Heart right ventricle (tissue), 16 donors: ENCODE data around the gene SPATA17. TPM values are rescaled to one million over a fixed set of nuclear protein-coding genes. Genes with fewer than 3 reads are reported as not detected.

Experiments used
- ATAC-seq, 8 donors: fragments of 200-7000 bp; cut with Tn5 transposase; one replicate each; pipeline ENCODE4 v1.9.1; 2020; ENCODE audit warnings: mild to moderate bottlenecking in 8 of 8, moderate library complexity in 8 of 8, moderate number of reproducible peaks in 1 of 8
- DNase-seq, 2 donors: peaks; one replicate each; pipeline ENCODE4 v3.0.0-alpha.2; 2020
- H3K27ac ChIP-seq, 10 donors: fragments of 200-600 bp; sonication (generic) in 2 of 10; one replicate each; pipeline versions ENCODE4 v1.5.0 to v1.8.0; 2020 to 2022; ENCODE audit warnings: mild to moderate bottlenecking in 3 of 10
- H3K27me3 ChIP-seq, 7 donors: fragments of 200-600 bp; one replicate each; pipeline ENCODE4 v1.8.0; 2021 to 2022; ENCODE audit warnings: mild to moderate bottlenecking in 2 of 7
- H3K36me3 ChIP-seq, 9 donors: fragments of 200-600 bp; sonication (generic) in 1 of 9; one replicate each; pipeline versions ENCODE4 v1.5.0 to v1.8.0; 2020 to 2022; ENCODE audit warnings: mild to moderate bottlenecking in 2 of 9
- H3K4me1 ChIP-seq, 9 donors: fragments of 200-600 bp; sonication (generic) in 1 of 9; one replicate each; pipeline versions ENCODE4 v1.5.0 to v1.8.0; 2020 to 2022; ENCODE audit warnings: mild to moderate bottlenecking in 4 of 9
- H3K4me3 ChIP-seq, 10 donors: fragments of 200-600 bp; sonication (generic) in 2 of 10; one replicate each; pipeline versions ENCODE4 v1.5.0 to v1.8.0; 2020 to 2022; ENCODE audit warnings: mild to moderate bottlenecking in 7 of 10, moderate library complexity in 2 of 10
- H3K9me3 ChIP-seq, 11 donors: fragments of 200-600 bp in 10 of 11; sonication (generic) in 2 of 11; one replicate each; pipeline versions ENCODE4 v1.5.0 to v1.8.0; 2013 to 2022; ENCODE audit warnings: mild to moderate bottlenecking in 2 of 11, control low read depth in 1 of 11, moderate library complexity in 1 of 11
- WGBS, 2 donors: extraction: QIAGEN DNeasy Blood & Tissue Kit; methylation state at CpG; one replicate each; pipeline ENCODE4 v1.1.7; 2013; ENCODE audit warnings: inconsistent platforms in 1 of 2; 5-methylcytosine and 5-hydroxymethylcytosine counted together
- intact Hi-C, 10 donors: fragments of 100-400 bp; cut with DNase I; formaldehyde crosslinking; loops; one replicate each; pipeline versions ENCODE4 v1.11.1 to v1.14.2; 2022
- polyA plus RNA-seq, 2 donors: library from polyadenylated mRNA; stranded (reverse); fragments of 200-250 nt; gene quantifications; one replicate each; pipeline ENCODE4 v1.2.3, GENCODE V29; 2013
- total RNA-seq, 10 donors: library from RNA; stranded (reverse); fragmentation: NEBNext Ultra II Directional in 3 of 10; extraction: Animal tissue kit (Norgen Biotek cat#: 25700) in 3 of 10; gene quantifications; one replicate each; pipeline versions ENCODE4 v1.2.1 to v1.2.4, GENCODE V29; 2021 to 2023
- TF ChIP-seq, protein P1 (sequence below), 9 donors: fragments of 200-600 bp; sonication (generic) in 2 of 9; IDR thresholded peaks; one replicate each; pipeline versions ENCODE4 v1.5.0 to v1.8.0; 2021 to 2022; ENCODE audit warnings: antibody characterized with exemption in 9 of 9, mild to moderate bottlenecking in 5 of 9, moderate library complexity in 1 of 9
- donor health status: Arrhythmogenic right ventricular cardiomyopathy.
- donor health status: ischemic (EF 13 %, LVEDD 7.1; RV severe dilation, severe dysfunction).
- donor health status: healthy with polysubstance abuse.
- donor health status: DM: no; HTN: yes; CAD: no.
- donor health status: DM: no; HTN: no; CAD: no.
- donor health status: ischemic (EF 25% LVEDD 6.9; RV normal size, moderate dysfunction).
- donor health status: ischemic (EF 25% LVEDD 5.7; RV mildly dilated, moderate dysfunction).
- donor health status: healthy.
- donor health status: DM: yes; HTN: yes; CAD: no.
- donor health status: Ischemic cardiomyopathy.
- donor health status: ischemic (EF 35%, LVEDD 5.7; RV mildly dilated, moderate dysfunction).
- donor health status: nonischemic (EF 11% LVEDD 7.7; RV severe dilation, severe dysfunction).
- donor health status: DM: yes; HTN: yes; CAD: no.
- donor health status: PGD.
- donor health status: ischemic (EF 29% LVEDD 5.4; RV normal size, mild dysfunction).
- donor health status: nonischemic (EF 23%, LVEDD 6.1; RV moderate dilation, normal function).

SPATA17 gene
- total and polyA plus RNA-seq, 12 donors, result 0.51 to 3.3 (median 1.3) TPM

- H3K4me3 ChIP-seq, result no peak overlapping the region
- H3K36me3 ChIP-seq, result no peaks in the 10 kb centered on the region
- DNase-seq, result no peak
- ATAC-seq, result no peak
- no peaks in the 10 kb centered on the region for H3K9me3 ChIP-seq
- no peak overlapping the region for H3K27ac ChIP-seq
- no peaks in the 10 kb centered on the region for H3K4me1 ChIP-seq
- H3K27me3 ChIP-seq, result no peaks in the 10 kb centered on the region
- intact Hi-C loops, result no loop called here
- TF ChIP-seq, protein P1, sequence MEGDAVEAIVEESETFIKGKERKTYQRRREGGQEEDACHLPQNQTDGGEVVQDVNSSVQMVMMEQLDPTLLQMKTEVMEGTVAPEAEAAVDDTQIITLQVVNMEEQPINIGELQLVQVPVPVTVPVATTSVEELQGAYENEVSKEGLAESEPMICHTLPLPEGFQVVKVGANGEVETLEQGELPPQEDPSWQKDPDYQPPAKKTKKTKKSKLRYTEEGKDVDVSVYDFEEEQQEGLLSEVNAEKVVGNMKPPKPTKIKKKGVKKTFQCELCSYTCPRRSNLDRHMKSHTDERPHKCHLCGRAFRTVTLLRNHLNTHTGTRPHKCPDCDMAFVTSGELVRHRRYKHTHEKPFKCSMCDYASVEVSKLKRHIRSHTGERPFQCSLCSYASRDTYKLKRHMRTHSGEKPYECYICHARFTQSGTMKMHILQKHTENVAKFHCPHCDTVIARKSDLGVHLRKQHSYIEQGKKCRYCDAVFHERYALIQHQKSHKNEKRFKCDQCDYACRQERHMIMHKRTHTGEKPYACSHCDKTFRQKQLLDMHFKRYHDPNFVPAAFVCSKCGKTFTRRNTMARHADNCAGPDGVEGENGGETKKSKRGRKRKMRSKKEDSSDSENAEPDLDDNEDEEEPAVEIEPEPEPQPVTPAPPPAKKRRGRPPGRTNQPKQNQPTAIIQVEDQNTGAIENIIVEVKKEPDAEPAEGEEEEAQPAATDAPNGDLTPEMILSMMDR (IDR thresholded peaks at IDR 0.05), result no peak
- 74 to 88% methylated on average over 2 of the region's 2 CpGs for WGBS, 2 donors
Measured at GRCh38 chr1:217718873-217719272, 87.7 kb downstream of the SPATA17 start.

DNA sequence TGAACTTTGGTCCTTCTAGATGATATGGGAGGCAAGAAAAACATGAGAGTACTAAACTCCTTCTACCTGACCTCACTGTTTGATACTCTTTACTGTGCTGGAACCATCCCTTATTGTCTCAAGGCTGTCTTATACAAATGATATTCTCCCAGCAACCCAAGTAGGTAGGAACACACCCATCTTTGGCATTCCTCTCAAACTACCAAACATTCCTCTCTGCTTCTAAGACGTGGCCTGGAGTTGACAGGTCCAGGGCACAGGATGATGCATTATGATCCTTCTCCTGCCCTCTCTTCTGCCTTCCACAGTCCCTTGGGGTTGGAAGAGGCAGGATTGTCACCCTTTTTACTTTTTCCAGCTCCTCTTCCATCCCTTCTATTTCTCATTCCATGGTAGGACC, 90.5 kb downstream of the SPATA17 start:
- WGBS, 2 donors, result 45 to 67% methylated on average over 1 of the region's 1 CpG
- Histone ChIP-seq H3K36me3 (no peaks in the 10 kb centered on the region), H3K4me1 (no peaks in the 10 kb centered on the region), H3K27ac (no peak overlapping the region), H3K27me3 (no peaks in the 10 kb centered on the region), H3K4me3 (no peak overlapping the region), H3K9me3 (no peaks in the 10 kb centered on the region)
- intact Hi-C loops, result no loop called here
- TF ChIP-seq, protein P1 (IDR thresholded peaks at IDR 0.05), result no peak
- no peak for DNase-seq
- ATAC-seq, result no peak

DNA sequence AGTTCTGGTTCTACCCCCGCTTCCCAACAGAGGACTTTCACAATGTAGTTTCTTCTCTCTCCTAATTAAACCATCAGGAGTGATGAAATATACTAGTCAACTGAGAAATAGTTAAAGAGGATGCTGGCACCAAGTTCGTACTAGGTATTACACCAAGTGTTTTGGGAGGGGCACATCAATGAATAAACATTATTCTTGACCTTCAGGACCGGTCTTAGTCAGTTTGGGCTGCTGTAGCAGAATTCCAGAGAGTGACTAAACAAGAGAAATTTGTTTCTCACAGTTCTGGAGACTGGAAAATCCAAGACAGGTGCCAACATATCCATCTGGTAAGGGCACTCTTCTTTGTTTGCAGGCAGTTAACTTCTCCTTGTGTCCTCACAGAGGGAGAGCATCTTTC, 103.8 kb downstream of the SPATA17 start:
- TF ChIP-seq, protein P1 (IDR thresholded peaks at IDR 0.05), result no peak
- H3K27ac ChIP-seq, result no peak overlapping the region
- no peaks in the 10 kb centered on the region for H3K4me1 ChIP-seq
- no peak for DNase-seq
- ATAC-seq, result no peak
- WGBS, 2 donors, result 74 to 76% methylated on average over 3 of the region's 3 CpGs
- H3K27me3 ChIP-seq, result no peaks in the 10 kb centered on the region
- no peak overlapping the region for H3K4me3 ChIP-seq
- H3K36me3 ChIP-seq, result no peaks in the 10 kb centered on the region
- no peaks in the 10 kb centered on the region for H3K9me3 ChIP-seq
- intact Hi-C loops, result no loop called here

GRCh38 chr1:217747156-217747769, 116.1 kb downstream of the SPATA17 start:
- TF ChIP-seq, protein P1 (IDR thresholded peaks at IDR 0.05), result peak; percentile 29 to 70 (median 65)
- Histone ChIP-seq H3K27ac (no peak overlapping the region), H3K36me3 (no peaks in the 10 kb centered on the region), H3K27me3 (no peaks in the 10 kb centered on the region), H3K4me3 (no peak overlapping the region), H3K4me1 (no peaks in the 10 kb centered on the region), H3K9me3 (no peaks in the 10 kb centered on the region)
- 85 to 92% methylated on average over 2 of the region's 2 CpGs for WGBS, 2 donors
- intact Hi-C loops, result no loop called here
- DNase-seq (no peak), ATAC-seq (no peak)
